Skeletal muscle satellite cell (primary cell): ENCODE results near the gene PIEZO1.
"Not testable (repeated sequence)": the region's sequence is repeated elsewhere in the genome, so short reads cannot be mapped to it uniquely, and the experiment has no call there.

Source experiments
- H3K27me3 ChIP-seq: 2 replicates; pipeline ENCODE4 v1.7.0; 2013; ENCODE audit warnings: low read length; ENCODE audit not compliant: control insufficient read depth, insufficient read depth
- H3K36me3 ChIP-seq: 2 replicates; pipeline ENCODE4 v1.7.0; 2013; ENCODE audit warnings: mild to moderate bottlenecking, control low read depth, low read length; ENCODE audit not compliant: insufficient read depth
- H3K4me1 ChIP-seq: 2 replicates; pipeline ENCODE4 v1.7.0; 2013; ENCODE audit warnings: low read length; ENCODE audit not compliant: control insufficient read depth, insufficient read depth
- H3K4me2 ChIP-seq: 2 replicates; pipeline ENCODE4 v1.7.0; 2013; ENCODE audit warnings: mild to moderate bottlenecking, low read length
- H3K4me3 ChIP-seq: 2 replicates; pipeline ENCODE4 v1.7.0; 2013; ENCODE audit warnings: low read length
- H3K9ac ChIP-seq: 2 replicates; pipeline ENCODE4 v1.7.0; 2013; ENCODE audit warnings: mild to moderate bottlenecking, low read depth, low read length, moderate library complexity
- H3K9me3 ChIP-seq: replicated peaks from 2 replicates; pipeline ENCODE4 v1.7.0; 2013; ENCODE audit warnings: mild to moderate bottlenecking, control low read depth, low read length

PIEZO1 gene

GRCh38 chr16:88798073-88798472, 13.1 kb upstream of the PIEZO1 start:
- Histone ChIP-seq H3K36me3 (no peaks in the 10 kb centered on the region), H3K9ac (no peak overlapping the region), H3K4me2 (no peak overlapping the region), H3K27me3 (no peaks in the 10 kb centered on the region), H3K9me3 (no peaks in the 10 kb centered on the region), H3K4me3 (no peak overlapping the region), H3K4me1 (no peaks in the 10 kb centered on the region)

GRCh38 chr16:88796278-88796677, 11.3 kb upstream of the PIEZO1 start:
- Histone ChIP-seq H3K9ac (no peak overlapping the region), H3K9me3 (no peaks in the 10 kb centered on the region), H3K36me3 (no peaks in the 10 kb centered on the region), H3K4me3 (no peak overlapping the region), H3K4me2 (no peak overlapping the region), H3K27me3 (no peaks in the 10 kb centered on the region), H3K4me1 (no peaks in the 10 kb centered on the region)

GRCh38 chr16:88793251-88793954, 8.4 kb upstream of the PIEZO1 start:
- Histone ChIP-seq H3K4me2 (no peak overlapping the region), H3K36me3 (no peaks in the 10 kb centered on the region), H3K9me3 (no peaks in the 10 kb centered on the region), H3K27me3 (no peaks in the 10 kb centered on the region), H3K9ac (no peak overlapping the region), H3K4me1 (peaks cover 3% of the 10 kb centered on the region), H3K4me3 (no peak overlapping the region)

- H3K9me3 ChIP-seq, result no peaks in the 10 kb centered on the region
- H3K36me3 ChIP-seq, result no peaks in the 10 kb centered on the region
- no peak overlapping the region for H3K9ac ChIP-seq
- H3K27me3 ChIP-seq, result no peaks in the 10 kb centered on the region
- H3K4me3 ChIP-seq, result no peak overlapping the region
- H3K4me2 ChIP-seq, result peak overlapping the region; percentile 45
- H3K4me1 ChIP-seq, result peaks cover 3% of the 10 kb centered on the region
Observed at GRCh38 chr16:88792668-88793250, 7.7 kb upstream of the PIEZO1 start.

GRCh38 chr16:88792078-88792550, 7.1 kb upstream of the PIEZO1 start:
- H3K9ac ChIP-seq, result no peak overlapping the region
- no peak overlapping the region for H3K4me3 ChIP-seq
- H3K27me3 ChIP-seq, result no peaks in the 10 kb centered on the region
- no peaks in the 10 kb centered on the region for H3K36me3 ChIP-seq
- peak overlapping the region; percentile 45 for H3K4me2 ChIP-seq
- H3K9me3 ChIP-seq, result no peaks in the 10 kb centered on the region
- peaks cover 3% of the 10 kb centered on the region for H3K4me1 ChIP-seq

GRCh38 chr16:88790312-88791211, 5.5 kb upstream of the PIEZO1 start:
- Histone ChIP-seq H3K36me3 (no peaks in the 10 kb centered on the region), H3K27me3 (no peaks in the 10 kb centered on the region), H3K9ac (no peak overlapping the region), H3K4me3 (no peak overlapping the region), H3K9me3 (no peaks in the 10 kb centered on the region), H3K4me2 (peak overlapping the region; percentile 37), H3K4me1 (peaks cover 3% of the 10 kb centered on the region)

GRCh38 chr16:88789594-88789993, 4.6 kb upstream of the PIEZO1 start:
- no peak overlapping the region for H3K4me2 ChIP-seq
- no peaks in the 10 kb centered on the region for H3K9me3 ChIP-seq
- H3K4me3 ChIP-seq, result no peak overlapping the region
- H3K27me3 ChIP-seq, result no peaks in the 10 kb centered on the region
- no peaks in the 10 kb centered on the region for H3K36me3 ChIP-seq
- no peak overlapping the region for H3K9ac ChIP-seq
- H3K4me1 ChIP-seq, result peaks cover 3% of the 10 kb centered on the region

GRCh38 chr16:88788749-88789148, 3.7 kb upstream of the PIEZO1 start:
- H3K9ac ChIP-seq, H3K4me1 ChIP-seq, H3K4me2 ChIP-seq, H3K36me3 ChIP-seq, H3K4me3 ChIP-seq, H3K27me3 ChIP-seq, H3K9me3 ChIP-seq: not testable (repeated sequence)

GRCh38 chr16:88787579-88788314, 2.7 kb upstream of the PIEZO1 start:
- no peak overlapping the region for H3K4me3 ChIP-seq
- H3K27me3 ChIP-seq, result no peaks in the 10 kb centered on the region
- no peaks in the 10 kb centered on the region for H3K36me3 ChIP-seq
- no peak overlapping the region for H3K9ac ChIP-seq
- peaks cover 10% of the 10 kb centered on the region for H3K4me1 ChIP-seq
- H3K9me3 ChIP-seq, result no peaks in the 10 kb centered on the region
- no peak overlapping the region for H3K4me2 ChIP-seq

GRCh38 chr16:88784856-88785105, 239 bp downstream of the PIEZO1 start:
- no peaks in the 10 kb centered on the region for H3K27me3 ChIP-seq
- peak overlapping the region; percentile 89 for H3K9ac ChIP-seq
- H3K36me3 ChIP-seq, result no peaks in the 10 kb centered on the region
- H3K4me2 ChIP-seq, result peak overlapping the region; percentile 82
- H3K4me3 ChIP-seq, result peak overlapping the region; percentile 81
- peaks cover 36% of the 10 kb centered on the region for H3K4me1 ChIP-seq
- H3K9me3 ChIP-seq, result no peaks in the 10 kb centered on the region
